Thymus (tissue), 14 donors: Measurements from ENCODE around the gene CST9. TPM values are rescaled to one million over a fixed set of nuclear protein-coding genes. Genes with fewer than 3 reads are reported as not detected.

ENCODE experiments used
- DNase-seq, 9 donors: peaks; one replicate each; pipeline ENCODE4 v3.0.0-alpha.2; 2013; ENCODE audit warnings: low spot score in 9 of 9, low read depth in 6 of 9, missing footprints in 1 of 9
- H3K27ac ChIP-seq, 2 donors: one replicate each; pipeline ENCODE4 v1.5.1; 2013; ENCODE audit warnings: control low read depth in 1 of 2, low read depth in 1 of 2, low read length in 1 of 2, mild to moderate bottlenecking in 1 of 2, moderate library complexity in 1 of 2
- H3K27me3 ChIP-seq, 2 donors: one replicate each; pipeline ENCODE4 v1.5.1; 2013; ENCODE audit warnings: low read length in 1 of 2; ENCODE audit not compliant: control insufficient read depth in 2 of 2, insufficient read depth in 1 of 2
- H3K36me3 ChIP-seq, 2 donors: one replicate each; pipeline ENCODE4 v1.5.1; 2013; ENCODE audit warnings: low read length in 1 of 2, mild to moderate bottlenecking in 1 of 2, moderate library complexity in 1 of 2; ENCODE audit not compliant: control insufficient read depth in 2 of 2, insufficient read depth in 2 of 2
- H3K4me1 ChIP-seq, 2 donors: one replicate each; pipeline ENCODE4 v1.5.1; 2013; ENCODE audit warnings: low read length in 2 of 2; ENCODE audit not compliant: control insufficient read depth in 2 of 2, insufficient read depth in 2 of 2
- H3K4me3 ChIP-seq, 2 donors: one replicate each; pipeline ENCODE4 v1.5.1; 2013; ENCODE audit warnings: low read length in 2 of 2, control low read depth in 1 of 2, mild to moderate bottlenecking in 1 of 2
- H3K9me3 ChIP-seq, 2 donors: one replicate each; pipeline ENCODE4 v1.5.1; 2013; ENCODE audit warnings: low read length in 1 of 2, mild to moderate bottlenecking in 1 of 2; ENCODE audit not compliant: control insufficient read depth in 2 of 2, insufficient read depth in 1 of 2
- WGBS: extraction: QIAGEN DNeasy Blood & Tissue Kit; methylation state at CpG from one replicate; pipeline ENCODE4 v1.1.7; 2013; 5-methylcytosine and 5-hydroxymethylcytosine counted together
- long read RNA-seq, 10 donors: transcript quantifications; one replicate each; lab custom pipeline, GENCODE V29; 2026
- polyA plus RNA-seq: library from polyadenylated mRNA; stranded (reverse); fragments of 200-250 nt; gene quantifications from one replicate; pipeline ENCODE4 v1.2.3, GENCODE V29; 2013
- total RNA-seq: library from RNA; stranded (reverse); fragments of 120-200 nt; gene quantifications from one replicate; pipeline ENCODE4 v1.2.4, GENCODE V29; 2013
- donor health status: healthy.

CST9 gene
- total RNA-seq = 0.05 TPM
- polyA plus RNA-seq = 0.02 TPM
- long read RNA-seq, donor 1 = 0 reads
- long read RNA-seq, donor 2 = 0 reads
- long read RNA-seq, donor 3 = 0 reads
- long read RNA-seq, donor 4 = 0 reads
- long read RNA-seq, donor 5 = 0 reads
- long read RNA-seq, donor 6 = 0 reads
- long read RNA-seq, donor 7 = 0 reads
- long read RNA-seq, donor 8 = 0 reads
- long read RNA-seq, donor 9 = 0 reads
- long read RNA-seq, donor 10 = 0 reads

- Histone ChIP-seq H3K4me3 (no peak within 1 kb of the TSS), H3K4me1 (peaks cover 2 to 47% of the 10 kb centered on the region in 2 donors), H3K27me3 (no peaks in the 10 kb centered on the region), H3K27ac (peak within 1 kb of the TSS in 1 of 2 donors; percentile 48), H3K36me3 (no peaks in the 10 kb centered on the region), H3K9me3 (peaks cover 0 to 3% of the 10 kb centered on the region in 2 donors)
- no peak for DNase-seq
- 70% methylated on average over 16 of the region's 16 CpGs for WGBS
Measured at GRCh38 chr20:23605867-23606651, at the start of gene CST9. TSS of gene CST9 (minus strand) at chr20:23605917. CDS start at chr20:23605864, 53 bp downstream.

DNA sequence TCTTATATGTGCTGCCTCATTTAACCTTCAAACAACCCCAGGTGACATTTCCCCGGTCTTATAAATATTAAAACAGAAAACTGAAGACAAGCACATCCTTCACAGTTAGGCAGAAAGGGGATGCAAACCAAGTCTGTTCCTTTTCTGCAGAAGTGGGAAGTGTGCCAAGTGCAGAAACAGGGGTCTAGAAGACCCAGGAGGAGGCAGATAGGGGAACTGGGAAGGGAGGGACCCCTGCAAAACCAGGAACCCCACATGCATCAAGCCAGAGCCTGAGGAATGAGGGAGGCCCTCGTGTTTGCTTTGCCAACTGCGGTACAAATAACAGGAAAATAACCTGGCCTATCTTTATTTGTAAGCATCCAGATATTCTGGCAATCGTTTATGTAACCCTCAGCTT lies 49.0 kb upstream of the CST9 start:
- H3K4me1 ChIP-seq = peaks cover 0 to 7% of the 10 kb centered on the region in 2 donors
- WGBS = 50% methylated on average over 4 of the region's 4 CpGs
- DNase-seq = no peak
- no peak overlapping the region for H3K27ac ChIP-seq
- no peaks in the 10 kb centered on the region for H3K36me3 ChIP-seq
- peaks cover 0 to 23% of the 10 kb centered on the region in 2 donors for H3K27me3 ChIP-seq
- no peak overlapping the region for H3K4me3 ChIP-seq
- H3K9me3 ChIP-seq = no peaks in the 10 kb centered on the region

DNA sequence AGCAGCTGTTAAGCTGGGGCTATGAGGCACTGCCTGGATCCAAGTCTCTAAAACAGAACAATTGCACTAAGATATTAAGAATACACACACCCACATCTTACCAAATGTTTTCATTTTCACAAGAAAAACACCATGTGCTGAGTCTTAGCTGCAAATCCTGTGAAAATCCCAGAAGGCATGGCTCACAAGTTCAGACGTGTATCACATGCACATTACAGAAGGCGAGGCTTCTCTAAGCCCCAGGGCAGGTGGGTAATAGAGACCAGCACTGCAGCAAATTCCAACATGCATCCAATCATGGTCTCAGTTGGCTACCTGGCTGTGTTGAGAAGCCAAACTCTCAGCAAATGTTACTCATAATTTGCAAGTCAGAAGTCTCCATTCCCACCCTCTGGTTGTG lies 48.3 kb upstream of the CST9 start:
- Histone ChIP-seq H3K27ac (peak overlapping the region in 1 of 2 donors; percentile 36), H3K27me3 (peaks cover 0 to 23% of the 10 kb centered on the region in 2 donors)
- WGBS = 82% methylated on average over 2 of the region's 2 CpGs

GRCh38 chr20:23653400-23653938 lies 47.8 kb upstream of the CST9 start:
- Histone ChIP-seq H3K9me3 (no peaks in the 10 kb centered on the region), H3K4me1 (peaks cover 0 to 7% of the 10 kb centered on the region in 2 donors), H3K36me3 (no peaks in the 10 kb centered on the region), H3K27ac (peak overlapping the region in 1 of 2 donors; percentile 36), H3K4me3 (no peak overlapping the region), H3K27me3 (peaks cover 0 to 23% of the 10 kb centered on the region in 2 donors)
- WGBS = 92% methylated on average over 3 of the region's 3 CpGs
- no peak for DNase-seq

More for the DNA sequence above, 48.3 kb upstream of the CST9 start:
- no peaks in the 10 kb centered on the region for H3K36me3 ChIP-seq
- H3K4me3 ChIP-seq = no peak overlapping the region
- no peak for DNase-seq
- peaks cover 0 to 7% of the 10 kb centered on the region in 2 donors for H3K4me1 ChIP-seq
- H3K9me3 ChIP-seq = no peaks in the 10 kb centered on the region

DNA sequence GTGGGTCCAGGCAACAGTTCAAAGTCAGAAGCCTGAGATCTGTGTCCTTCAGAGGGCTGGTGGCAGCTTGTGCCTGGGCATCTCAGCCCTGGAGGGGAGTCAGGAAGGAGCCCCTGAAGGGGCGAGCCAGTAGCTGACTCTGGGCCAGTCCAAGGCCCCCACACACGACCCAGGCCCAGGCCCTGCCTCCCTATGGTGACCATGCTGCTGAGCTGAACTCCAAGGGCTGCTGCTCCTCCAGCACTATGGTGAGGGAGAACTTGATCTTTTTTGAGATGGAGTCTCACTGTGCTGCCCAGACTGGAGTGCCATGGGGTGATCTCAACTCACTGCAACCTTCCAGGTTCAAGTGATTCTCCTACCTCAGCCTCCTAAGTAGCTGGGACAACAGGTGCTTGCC lies 47.2 kb upstream of the CST9 start:
- H3K27ac ChIP-seq = no peak overlapping the region
- DNase-seq = no peak
- no peaks in the 10 kb centered on the region for H3K36me3 ChIP-seq
- H3K4me3 ChIP-seq = no peak overlapping the region
- H3K9me3 ChIP-seq = no peaks in the 10 kb centered on the region
- 92% methylated on average over 2 of the region's 2 CpGs for WGBS
- H3K27me3 ChIP-seq = peaks cover 0 to 23% of the 10 kb centered on the region in 2 donors
- peaks cover 0 to 7% of the 10 kb centered on the region in 2 donors for H3K4me1 ChIP-seq

DNA sequence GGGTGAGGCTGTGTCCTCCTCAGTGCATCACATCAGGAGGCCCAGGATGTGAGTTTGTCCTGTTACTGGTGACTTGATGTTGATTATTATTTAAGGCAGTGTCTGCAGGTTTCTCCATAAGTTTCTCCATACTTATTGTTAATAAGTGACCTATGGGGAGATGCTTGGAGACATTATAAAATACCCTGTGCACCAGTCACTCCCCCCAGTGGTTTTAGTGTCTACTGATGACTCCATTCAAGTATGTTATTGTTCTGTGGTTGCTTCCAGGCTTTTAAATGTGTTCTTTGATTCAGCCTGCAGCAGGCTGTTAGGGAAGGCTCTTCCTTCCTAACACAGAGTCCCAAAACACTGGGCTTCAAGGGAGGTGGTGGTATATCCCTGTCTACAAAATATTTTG lies 46.7 kb upstream of the CST9 start:
- H3K9me3 ChIP-seq = no peaks in the 10 kb centered on the region
- H3K27ac ChIP-seq = no peak overlapping the region
- H3K4me1 ChIP-seq = peaks cover 0 to 7% of the 10 kb centered on the region in 2 donors
- no peak overlapping the region for H3K4me3 ChIP-seq
- H3K36me3 ChIP-seq = no peaks in the 10 kb centered on the region
- DNase-seq = no peak
- peaks cover 0 to 23% of the 10 kb centered on the region in 2 donors for H3K27me3 ChIP-seq

GRCh38 chr20:23651117-23651516 lies 45.4 kb upstream of the CST9 start:
- peaks cover 0 to 9% of the 10 kb centered on the region in 2 donors for H3K4me1 ChIP-seq
- peaks cover 0 to 16% of the 10 kb centered on the region in 2 donors for H3K27me3 ChIP-seq
- no peaks in the 10 kb centered on the region for H3K36me3 ChIP-seq
- DNase-seq = no peak
- no peak overlapping the region for H3K27ac ChIP-seq
- WGBS = 96% methylated on average over 2 of the region's 2 CpGs
- no peak overlapping the region for H3K4me3 ChIP-seq
- H3K9me3 ChIP-seq = no peaks in the 10 kb centered on the region

DNA sequence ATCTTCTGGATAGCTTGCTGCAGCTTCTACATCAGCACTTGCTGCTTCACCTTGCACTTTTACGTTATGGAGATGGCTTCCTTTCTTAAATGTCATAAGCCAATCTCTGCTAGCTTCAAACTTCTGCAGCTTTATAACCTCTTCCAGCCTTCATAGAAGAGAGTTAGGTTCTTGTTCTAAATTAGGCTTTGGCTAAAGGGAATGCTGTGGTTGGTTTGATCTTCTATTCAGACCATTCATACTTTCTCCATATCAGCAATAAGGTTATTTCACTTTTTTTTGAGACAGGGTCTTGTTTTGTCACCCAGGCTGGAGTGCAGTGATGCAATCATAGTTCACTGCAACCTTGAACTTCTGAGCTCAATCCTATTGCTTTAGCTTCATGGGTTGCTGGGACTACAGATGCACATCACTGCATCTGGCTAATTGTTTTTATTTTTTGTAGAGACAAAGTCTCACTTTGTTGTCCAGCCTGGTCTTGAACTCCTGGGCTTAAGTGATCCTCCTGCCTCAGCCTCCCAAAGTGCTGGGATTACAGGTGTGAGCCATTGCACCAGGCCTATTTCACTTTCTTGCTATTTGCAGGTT lies 44.2 kb upstream of the CST9 start:
- DNase-seq = no peak
- no peaks in the 10 kb centered on the region for H3K9me3 ChIP-seq
- H3K4me3 ChIP-seq = no peak overlapping the region
- H3K4me1 ChIP-seq = peaks cover 0 to 9% of the 10 kb centered on the region in 2 donors
- 94% methylated on average over 1 of the region's 1 CpG for WGBS
- H3K27me3 ChIP-seq = peaks cover 0 to 8% of the 10 kb centered on the region in 2 donors
- no peaks in the 10 kb centered on the region for H3K36me3 ChIP-seq
- no peak overlapping the region for H3K27ac ChIP-seq

GRCh38 chr20:23649242-23649641 lies 43.5 kb upstream of the CST9 start:
- 96% methylated on average over 2 of the region's 2 CpGs for WGBS
- H3K36me3 ChIP-seq = no peaks in the 10 kb centered on the region

More at GRCh38 chr20:23649242-23649641, 43.5 kb upstream of the CST9 start:
- no peak overlapping the region for H3K4me3 ChIP-seq
- H3K4me1 ChIP-seq = peaks cover 0 to 7% of the 10 kb centered on the region in 2 donors
- peaks cover 0 to 2% of the 10 kb centered on the region in 2 donors for H3K27me3 ChIP-seq
- H3K27ac ChIP-seq = no peak overlapping the region
- H3K9me3 ChIP-seq = no peaks in the 10 kb centered on the region
- no peak for DNase-seq
